BLaER1 (cell line): Measurements from ENCODE around the gene NUP37.
"Not testable (repeated sequence)": the region's sequence is repeated elsewhere in the genome, so short reads cannot be mapped to it uniquely, and the experiment has no call there.

Source experiments
- H3K27ac ChIP-seq: shearing (Covaris generic); formaldehyde crosslinking; 2 replicates; pipeline ENCODE4 v1.8.1; 2022
- H3K27me3 ChIP-seq: shearing (Covaris generic); formaldehyde crosslinking; 2 replicates; pipeline ENCODE4 v1.8.1; 2022
- H3K36me3 ChIP-seq: shearing (Covaris generic); formaldehyde crosslinking; 2 replicates; pipeline ENCODE4 v1.8.1; 2022
- H3K4me1 ChIP-seq: shearing (Covaris generic); formaldehyde crosslinking; 2 replicates; pipeline ENCODE4 v1.8.1; 2022
- H3K4me2 ChIP-seq: shearing (Covaris generic); formaldehyde crosslinking; 2 replicates; pipeline ENCODE4 v1.8.1; 2022
- H3K4me3 ChIP-seq: shearing (Covaris generic); formaldehyde crosslinking; 2 replicates; pipeline ENCODE4 v1.8.1; 2022
- H3K9ac ChIP-seq: shearing (Covaris generic); formaldehyde crosslinking; 2 replicates; pipeline ENCODE4 v1.8.1; 2022
- H3K9me3 ChIP-seq: shearing (Covaris generic); formaldehyde crosslinking; 2 replicates; pipeline ENCODE4 v1.8.1; 2022
- H4K20me1 ChIP-seq: shearing (Covaris generic); formaldehyde crosslinking; 2 replicates; pipeline ENCODE4 v1.8.1; 2022
- Cebpa-rat ChIP-seq: shearing (Covaris generic); IDR thresholded peaks from 2 replicates; pipeline ENCODE4 v1.8.1; 2022

The NUP37 gene

GRCh38 chr12:102080842-102081241, 39.1 kb downstream of the NUP37 start:
- H4K20me1 ChIP-seq = no peaks in the 10 kb centered on the region
- no peak overlapping the region for H3K4me3 ChIP-seq
- no peak for TF ChIP-seq Cebpa-rat
- H3K4me2 ChIP-seq = no peak overlapping the region
- peaks cover 46% of the 10 kb centered on the region for H3K36me3 ChIP-seq
- no peaks in the 10 kb centered on the region for H3K27me3 ChIP-seq
- no peaks in the 10 kb centered on the region for H3K9me3 ChIP-seq
- no peak overlapping the region for H3K9ac ChIP-seq
- H3K4me1 ChIP-seq = no peaks in the 10 kb centered on the region
- no peak overlapping the region for H3K27ac ChIP-seq

GRCh38 chr12:102072092-102072491, 47.8 kb downstream of the NUP37 start:
- not testable (repeated sequence) for H3K9ac ChIP-seq, H3K4me3 ChIP-seq, H3K4me1 ChIP-seq, H3K27me3 ChIP-seq, H3K27ac ChIP-seq, H3K4me2 ChIP-seq, H3K9me3 ChIP-seq, H4K20me1 ChIP-seq
- H3K36me3 ChIP-seq = peaks cover 33% of the 10 kb centered on the region

GRCh38 chr12:102069707-102070106, 50.2 kb downstream of the NUP37 start:
- Histone ChIP-seq H3K4me3 (no peak overlapping the region), H4K20me1 (no peaks in the 10 kb centered on the region), H3K27me3 (no peaks in the 10 kb centered on the region), H3K9ac (no peak overlapping the region), H3K4me2 (no peak overlapping the region), H3K4me1 (no peaks in the 10 kb centered on the region), H3K9me3 (no peaks in the 10 kb centered on the region), H3K27ac (no peak overlapping the region), H3K36me3 (peaks cover 9% of the 10 kb centered on the region; the same call in 1 of the 2 replicates)
- TF ChIP-seq Cebpa-rat = no peak

GRCh38 chr12:102067574-102068258, 52.2 kb downstream of the NUP37 start:
- Histone ChIP-seq H3K36me3 (no peaks in the 10 kb centered on the region), H3K4me1 (no peaks in the 10 kb centered on the region), H3K4me3 (no peak overlapping the region), H3K4me2 (no peak overlapping the region), H3K9me3 (no peaks in the 10 kb centered on the region), H3K27me3 (no peaks in the 10 kb centered on the region), H3K9ac (no peak overlapping the region), H3K27ac (no peak overlapping the region), H4K20me1 (no peaks in the 10 kb centered on the region)
- no peak for TF ChIP-seq Cebpa-rat

GRCh38 chr12:102064476-102064875, 55.4 kb downstream of the NUP37 start:
- Histone ChIP-seq H3K36me3 (no peaks in the 10 kb centered on the region), H3K4me2 (no peak overlapping the region), H4K20me1 (no peaks in the 10 kb centered on the region), H3K27ac (no peak overlapping the region), H3K27me3 (no peaks in the 10 kb centered on the region), H3K9ac (no peak overlapping the region), H3K4me1 (peaks cover 8% of the 10 kb centered on the region), H3K4me3 (no peak overlapping the region), H3K9me3 (no peaks in the 10 kb centered on the region)
- TF ChIP-seq Cebpa-rat = no peak

- no peak overlapping the region for H3K4me2 ChIP-seq
- H3K4me3 ChIP-seq = no peak overlapping the region
- H3K27ac ChIP-seq = no peak overlapping the region
Measured at GRCh38 chr12:102063069-102063468, 56.8 kb downstream of the NUP37 start.

GRCh38 chr12:102062419-102062806, 57.5 kb downstream of the NUP37 start:
- H3K27me3 ChIP-seq = no peaks in the 10 kb centered on the region
- peaks cover 8% of the 10 kb centered on the region for H3K4me1 ChIP-seq
- no peaks in the 10 kb centered on the region for H4K20me1 ChIP-seq
- H3K9me3 ChIP-seq = no peaks in the 10 kb centered on the region
- peak overlapping the region; percentile 42 for H3K4me2 ChIP-seq
- no peak for TF ChIP-seq Cebpa-rat
- no peak overlapping the region for H3K9ac ChIP-seq
- H3K4me3 ChIP-seq = peak overlapping the region; percentile 85
- H3K27ac ChIP-seq = no peak overlapping the region
- H3K36me3 ChIP-seq = 0 out of 2 replicates have a peak, but pooled peaks cover 6% of the 10 kb centered on the region

More at GRCh38 chr12:102063069-102063468, 56.8 kb downstream of the NUP37 start:
- TF ChIP-seq Cebpa-rat = no peak
- Histone ChIP-seq H3K9me3 (no peaks in the 10 kb centered on the region), H3K4me1 (peaks cover 8% of the 10 kb centered on the region), H3K36me3 (0 out of 2 replicates have a peak, but pooled peaks cover 6% of the 10 kb centered on the region), H4K20me1 (no peaks in the 10 kb centered on the region), H3K27me3 (no peaks in the 10 kb centered on the region), H3K9ac (no peak overlapping the region)

- Histone ChIP-seq H3K9ac (peak within 1 kb of the TSS; percentile 83), H3K27me3 (no peaks in the 10 kb centered on the region), H3K4me3 (peak within 1 kb of the TSS; percentile 85), H3K36me3 (0 out of 2 replicates have a peak, but pooled peaks cover 6% of the 10 kb centered on the region), H3K27ac (peak within 1 kb of the TSS; percentile 83), H3K4me2 (peak within 1 kb of the TSS; percentile 83), H4K20me1 (no peaks in the 10 kb centered on the region), H3K9me3 (no peaks in the 10 kb centered on the region), H3K4me1 (peaks cover 8% of the 10 kb centered on the region)
- TF ChIP-seq Cebpa-rat = no peak
Measured at GRCh38 chr12:102061560-102062418, 58.1 kb downstream of the NUP37 start, which contains the start of gene WASHC3. TSS of gene WASHC3 (minus strand) at chr12:102061991. CDS start at chr12:102061962, 29 bp downstream.

- Histone ChIP-seq H3K4me1 (peaks cover 8% of the 10 kb centered on the region), H3K9ac (peak overlapping the region; percentile 83), H3K27me3 (no peaks in the 10 kb centered on the region), H3K4me3 (peak overlapping the region; percentile 85), H3K9me3 (no peaks in the 10 kb centered on the region), H3K27ac (peak overlapping the region; percentile 83), H3K4me2 (peak overlapping the region; percentile 83), H3K36me3 (0 out of 2 replicates have a peak, but pooled peaks cover 6% of the 10 kb centered on the region), H4K20me1 (no peaks in the 10 kb centered on the region)
- TF ChIP-seq Cebpa-rat = no peak
Measured at GRCh38 chr12:102061096-102061559, 58.8 kb downstream of the NUP37 start.

- no peak for TF ChIP-seq Cebpa-rat
- Histone ChIP-seq H3K9ac (no peak overlapping the region), H3K36me3 (peaks cover 13% of the 10 kb centered on the region; the same call in 1 of the 2 replicates), H4K20me1 (no peaks in the 10 kb centered on the region), H3K4me2 (no peak overlapping the region), H3K4me1 (peaks cover 8% of the 10 kb centered on the region), H3K4me3 (no peak overlapping the region), H3K9me3 (no peaks in the 10 kb centered on the region; the same call in 1 of the 2 replicates), H3K27me3 (no peaks in the 10 kb centered on the region), H3K27ac (no peak overlapping the region)
Measured at GRCh38 chr12:102059343-102059742, 60.6 kb downstream of the NUP37 start.
